ENCODE measurements around the gene TRAPPC6A.

Gene TRAPPC6A

GRCh38 chr19:45218426-45218825 is 40.4 kb upstream of the TRAPPC6A start:
- H3K36me3 ChIP-seq = no peaks in the 10 kb centered on the region

DNA sequence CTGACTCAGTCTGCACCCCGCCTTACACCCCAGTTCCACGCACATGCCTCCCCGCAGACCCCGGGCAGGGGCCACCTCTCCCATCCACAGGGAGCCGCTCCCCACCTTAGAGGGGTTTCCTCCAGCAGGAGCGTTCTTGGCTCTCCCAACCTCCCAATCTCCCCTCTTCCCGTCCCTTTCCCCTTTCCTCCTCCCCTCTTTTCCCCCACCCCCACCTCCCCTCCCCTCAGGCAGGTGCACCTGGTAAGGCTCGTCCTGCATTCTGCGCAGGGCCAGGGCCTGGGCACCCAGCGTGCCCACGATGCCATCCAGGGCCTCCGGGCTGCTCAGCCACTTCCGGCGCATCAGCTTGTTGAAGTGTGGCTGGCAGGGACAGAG is 39.9 kb upstream of the TRAPPC6A start:
- Histone ChIP-seq H3K4me1 (peaks cover 0 to 24% (median 16%) of the 10 kb centered on the region in 4 donors), H3K27ac (no peak overlapping the region), H3K36me3 (no peaks in the 10 kb centered on the region), H3K4me3 (no peak overlapping the region), H3K9me3 (no peaks in the 10 kb centered on the region), H3K27me3 (peaks cover 0 to 67% of the 10 kb centered on the region in 2 donors)
- no peak for TF ChIP-seq CTCF (IDR thresholded peaks at IDR 0.05)
- intact Hi-C loops (cut with DNase I; ENCODE audit: low total_unique reads) = no loop called here
- DNase-seq = no peak

More at GRCh38 chr19:45218426-45218825, 40.4 kb upstream of the TRAPPC6A start:
- Histone ChIP-seq H3K9me3 (no peaks in the 10 kb centered on the region), H3K27me3 (peaks cover 0 to 69% of the 10 kb centered on the region in 2 donors), H3K27ac (no peak overlapping the region), H3K4me1 (peaks cover 0 to 24% (median 16%) of the 10 kb centered on the region in 4 donors), H3K4me3 (no peak overlapping the region)
- DNase-seq = no peak
- intact Hi-C loops (cut with DNase I; ENCODE audit: low total_unique reads) = no loop called here
- TF ChIP-seq CTCF (IDR thresholded peaks at IDR 0.05) = no peak

GRCh38 chr19:45217193-45217956 is 39.3 kb upstream of the TRAPPC6A start:
- no peak for TF ChIP-seq CTCF (IDR thresholded peaks at IDR 0.05)
- Histone ChIP-seq H3K27ac (no peak overlapping the region), H3K9me3 (no peaks in the 10 kb centered on the region), H3K36me3 (no peaks in the 10 kb centered on the region), H3K27me3 (peaks cover 0 to 67% of the 10 kb centered on the region in 2 donors), H3K4me1 (peaks cover 0 to 24% (median 16%) of the 10 kb centered on the region in 4 donors), H3K4me3 (no peak overlapping the region)
- intact Hi-C loops (cut with DNase I; ENCODE audit: low total_unique reads) = no loop called here
- no peak for DNase-seq

- DNase-seq = no peak
- peaks cover 0 to 73% of the 10 kb centered on the region in 2 donors for H3K27me3 ChIP-seq
- intact Hi-C loops (cut with DNase I; ENCODE audit: low total_unique reads) = no loop called here
- no peaks in the 10 kb centered on the region for H3K36me3 ChIP-seq
- TF ChIP-seq CTCF (IDR thresholded peaks at IDR 0.05) = no peak
- H3K9me3 ChIP-seq = no peaks in the 10 kb centered on the region
- H3K4me3 ChIP-seq = no peak overlapping the region
- no peak overlapping the region for H3K27ac ChIP-seq
- peaks cover 0 to 24% (median 16%) of the 10 kb centered on the region in 4 donors for H3K4me1 ChIP-seq
Observed at GRCh38 chr19:45216667-45217066, 38.6 kb upstream of the TRAPPC6A start.

DNA sequence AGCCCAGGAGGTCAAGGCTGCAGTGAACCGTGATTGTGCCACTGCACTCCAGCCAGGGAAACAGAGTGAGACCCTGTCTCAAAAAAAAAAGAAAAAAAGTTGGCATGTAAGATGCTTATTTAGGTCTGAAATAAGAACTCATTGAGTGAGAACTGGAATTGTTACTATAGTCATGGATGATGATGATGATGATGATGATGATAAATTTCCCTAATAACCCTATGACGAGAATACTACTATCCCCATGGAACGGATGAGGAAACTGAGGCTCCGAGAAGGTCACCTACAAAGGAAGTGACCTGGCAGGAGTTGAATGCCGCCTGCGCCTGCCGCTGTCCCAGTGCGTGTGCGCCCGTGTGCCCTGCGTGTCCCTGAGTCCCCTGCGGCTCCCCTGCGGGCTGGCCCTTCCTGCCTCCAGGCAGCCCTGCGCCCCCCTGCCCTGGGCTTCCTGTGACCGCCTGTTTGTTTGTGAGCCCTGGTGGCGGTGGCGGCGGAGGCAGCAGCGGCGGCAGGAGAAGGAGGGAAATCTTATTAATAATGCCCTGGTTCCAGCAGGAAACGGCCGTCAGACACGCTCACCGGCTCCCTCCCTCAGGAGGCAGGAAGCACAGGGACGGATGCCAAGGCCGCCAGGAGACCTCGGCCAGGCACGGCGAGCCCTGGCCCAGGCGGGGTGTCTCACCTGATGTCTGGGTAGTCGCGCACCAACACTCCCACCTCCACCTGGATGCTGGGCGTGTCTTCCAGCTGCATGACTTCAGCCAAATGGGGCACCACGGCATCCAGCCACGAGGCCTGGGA is 37.6 kb upstream of the TRAPPC6A start:
- Histone ChIP-seq H3K27ac (no peak overlapping the region), H3K36me3 (no peaks in the 10 kb centered on the region), H3K9me3 (no peaks in the 10 kb centered on the region), H3K4me1 (peaks cover 0 to 24% (median 16%) of the 10 kb centered on the region in 4 donors), H3K4me3 (no peak overlapping the region), H3K27me3 (peaks cover 0 to 65% of the 10 kb centered on the region in 2 donors)
- intact Hi-C loops (cut with DNase I; ENCODE audit: low total_unique reads) = no loop called here
- DNase-seq = no peak
- TF ChIP-seq CTCF (IDR thresholded peaks at IDR 0.05) = no peak
